ENCODE measurements around the gene DYRK1A.

DYRK1A gene

GRCh38 chr21:37566790-37567615, 200.4 kb downstream of the DYRK1A start:
- DNase-seq (ENCODE audit: low read depth in 2 of 2), result no peak

GRCh38 chr21:37568415-37568814, 201.8 kb downstream of the DYRK1A start:
- no peak for DNase-seq (ENCODE audit: low read depth in 2 of 2)

GRCh38 chr21:37568916-37569315, 202.3 kb downstream of the DYRK1A start:
- DNase-seq (ENCODE audit: low read depth in 2 of 2), result no peak

- no peak for DNase-seq (ENCODE audit: low read depth in 2 of 2)
Measured at GRCh38 chr21:37571442-37571841, 204.9 kb downstream of the DYRK1A start.

GRCh38 chr21:37574316-37574715, 207.7 kb downstream of the DYRK1A start:
- no peak for DNase-seq (ENCODE audit: low read depth in 2 of 2)

GRCh38 chr21:37574751-37575150, 208.2 kb downstream of the DYRK1A start:
- DNase-seq (ENCODE audit: low read depth in 2 of 2), result no peak

GRCh38 chr21:37575580-37575979, 209.0 kb downstream of the DYRK1A start:
- DNase-seq (ENCODE audit: low read depth in 2 of 2), result no peak
